Measurements from ENCODE around the gene NFATC2. TPM values are rescaled to one million over a fixed set of nuclear protein-coding genes. Genes with fewer than 3 reads are reported as not detected.

The NFATC2 gene
- total and polyA plus RNA-seq, 8 donors = 1.5 to 8.3 (median 4.3) TPM

DNA sequence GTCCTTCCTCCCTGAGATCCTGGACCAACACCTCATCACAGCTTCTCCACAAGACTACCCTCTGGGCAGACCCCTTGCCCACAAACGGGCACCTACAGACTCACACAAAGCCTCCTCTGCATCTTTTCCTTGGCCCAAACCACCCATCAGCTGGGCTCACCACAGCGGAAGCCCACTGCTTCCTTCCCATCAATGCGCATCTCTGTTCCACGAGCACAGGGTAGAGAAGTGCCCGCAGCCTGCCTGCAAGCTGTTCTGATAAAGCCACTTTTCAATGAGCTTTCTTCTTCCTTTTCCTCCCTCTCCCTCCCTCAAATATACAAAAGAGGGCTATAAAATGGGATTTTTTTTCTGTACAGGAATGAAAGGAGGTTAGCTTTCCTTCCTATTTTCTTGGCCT, 111.2 kb downstream of the NFATC2 start:
- Histone ChIP-seq H3K36me3 (no peaks in the 10 kb centered on the region), H3K9me3 (no peaks in the 10 kb centered on the region), H3K27ac (no peak overlapping the region), H3K4me1 (no peaks in the 10 kb centered on the region), H3K4me3 (no peak overlapping the region), H3K27me3 (no peaks in the 10 kb centered on the region)
- TF ChIP-seq, protein P1, sequence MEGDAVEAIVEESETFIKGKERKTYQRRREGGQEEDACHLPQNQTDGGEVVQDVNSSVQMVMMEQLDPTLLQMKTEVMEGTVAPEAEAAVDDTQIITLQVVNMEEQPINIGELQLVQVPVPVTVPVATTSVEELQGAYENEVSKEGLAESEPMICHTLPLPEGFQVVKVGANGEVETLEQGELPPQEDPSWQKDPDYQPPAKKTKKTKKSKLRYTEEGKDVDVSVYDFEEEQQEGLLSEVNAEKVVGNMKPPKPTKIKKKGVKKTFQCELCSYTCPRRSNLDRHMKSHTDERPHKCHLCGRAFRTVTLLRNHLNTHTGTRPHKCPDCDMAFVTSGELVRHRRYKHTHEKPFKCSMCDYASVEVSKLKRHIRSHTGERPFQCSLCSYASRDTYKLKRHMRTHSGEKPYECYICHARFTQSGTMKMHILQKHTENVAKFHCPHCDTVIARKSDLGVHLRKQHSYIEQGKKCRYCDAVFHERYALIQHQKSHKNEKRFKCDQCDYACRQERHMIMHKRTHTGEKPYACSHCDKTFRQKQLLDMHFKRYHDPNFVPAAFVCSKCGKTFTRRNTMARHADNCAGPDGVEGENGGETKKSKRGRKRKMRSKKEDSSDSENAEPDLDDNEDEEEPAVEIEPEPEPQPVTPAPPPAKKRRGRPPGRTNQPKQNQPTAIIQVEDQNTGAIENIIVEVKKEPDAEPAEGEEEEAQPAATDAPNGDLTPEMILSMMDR (IDR thresholded peaks at IDR 0.05) = no peak
- intact Hi-C loops (cut with DNase I) = no loop called here
- 78 to 82% methylated on average over 5 of the region's 5 CpGs for WGBS, 2 donors
- DNase-seq = no peak
- ATAC-seq = no peak
- no peak for FAIRE-seq

DNA sequence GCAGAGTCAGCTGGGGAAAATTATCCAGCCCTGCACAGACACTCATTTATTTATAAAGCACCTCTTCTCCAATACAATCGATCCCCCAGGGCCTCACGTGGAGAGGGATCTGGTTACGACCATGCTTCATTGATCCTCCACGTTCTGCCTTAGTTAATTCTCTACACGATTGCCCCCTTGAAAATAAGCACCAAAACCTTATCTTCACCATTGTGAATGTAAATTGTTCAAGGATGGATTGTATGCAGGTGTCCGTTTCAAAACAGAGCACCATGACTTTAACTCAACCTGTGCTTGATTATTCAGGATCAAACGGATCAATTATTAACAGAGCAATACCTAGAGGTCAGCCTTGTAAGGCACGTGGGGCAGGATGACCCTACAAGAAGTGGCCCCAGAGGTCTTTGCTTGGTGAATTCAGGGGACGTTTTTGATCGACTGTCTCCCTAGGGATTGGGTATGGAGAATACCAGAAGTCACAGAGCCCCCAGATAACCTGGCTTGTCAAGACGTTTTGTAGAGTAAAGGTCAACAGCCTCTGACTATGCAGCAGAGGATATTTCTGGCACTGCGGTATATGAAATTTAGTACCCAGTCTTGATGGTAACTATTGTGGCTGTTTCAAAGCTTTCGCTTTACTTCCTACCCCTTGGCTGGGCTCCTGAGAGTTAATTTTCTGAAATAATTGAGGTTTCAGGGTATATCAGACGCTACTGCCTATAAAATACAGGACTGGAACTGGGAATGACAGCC, 112.1 kb downstream of the NFATC2 start:
- Histone ChIP-seq H3K36me3 (no peaks in the 10 kb centered on the region), H3K9me3 (no peaks in the 10 kb centered on the region), H3K4me1 (no peaks in the 10 kb centered on the region), H3K4me3 (no peak overlapping the region), H3K27ac (no peak overlapping the region), H3K27me3 (no peaks in the 10 kb centered on the region)
- ATAC-seq (peak in 1 of 4 donors; percentile 64), DNase-seq (no peak), FAIRE-seq (no peak)
- intact Hi-C loops (cut with DNase I) = no loop called here
- WGBS, 2 donors = 44 to 51% methylated on average over 14 of the region's 14 CpGs
- TF ChIP-seq, protein P1 (IDR thresholded peaks at IDR 0.05) = no peak

DNA sequence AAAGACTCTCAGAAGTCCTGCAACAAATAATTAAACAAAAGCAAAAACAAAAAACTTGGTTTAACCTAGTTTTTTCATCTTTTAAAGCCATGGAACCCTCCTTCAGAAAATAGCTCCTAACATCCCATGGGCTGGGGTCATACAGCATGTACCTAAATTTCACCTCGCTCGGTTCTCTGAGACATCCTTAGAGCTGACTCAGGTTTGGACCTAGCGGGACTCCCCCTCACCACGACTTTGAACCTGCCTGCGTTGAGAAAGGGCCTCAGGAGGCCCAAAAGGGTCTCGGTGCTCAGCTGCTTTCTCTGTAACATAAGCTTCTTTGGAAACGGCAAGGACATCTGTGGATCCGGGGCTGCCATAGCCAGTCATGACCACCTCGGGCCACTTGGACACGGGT, 112.8 kb downstream of the NFATC2 start:
- TF ChIP-seq, protein P1 (IDR thresholded peaks at IDR 0.05) = no peak
- WGBS, 2 donors = 85 to 89% methylated on average over 10 of the region's 10 CpGs
- ATAC-seq = no peak
- H3K27ac ChIP-seq = no peak overlapping the region
- H3K9me3 ChIP-seq = no peaks in the 10 kb centered on the region
- intact Hi-C loops (cut with DNase I) = no loop called here
- H3K4me3 ChIP-seq = no peak overlapping the region
- H3K36me3 ChIP-seq = no peaks in the 10 kb centered on the region
- no peaks in the 10 kb centered on the region for H3K27me3 ChIP-seq
- no peaks in the 10 kb centered on the region for H3K4me1 ChIP-seq
- FAIRE-seq = no peak
- DNase-seq = no peak

DNA sequence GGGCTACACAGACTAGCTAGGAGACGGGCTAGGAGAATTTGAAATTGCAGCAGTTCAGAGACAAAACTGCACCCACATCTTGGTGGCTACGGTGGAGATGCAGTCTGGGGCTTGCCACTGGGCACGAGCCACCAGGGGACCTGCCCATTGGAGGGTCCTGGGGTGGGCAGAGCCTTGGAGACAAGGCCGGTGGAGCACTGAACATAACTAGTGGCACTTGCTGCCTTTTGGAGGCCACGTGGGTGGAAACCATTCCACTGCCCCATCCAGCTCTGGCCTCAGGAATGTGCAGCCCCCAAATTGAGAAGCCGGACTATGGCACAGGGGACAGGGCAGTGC, 113.4 kb downstream of the NFATC2 start:
- Histone ChIP-seq H3K4me3 (no peak overlapping the region), H3K27ac (no peak overlapping the region), H3K36me3 (no peaks in the 10 kb centered on the region), H3K27me3 (no peaks in the 10 kb centered on the region), H3K9me3 (no peaks in the 10 kb centered on the region), H3K4me1 (no peaks in the 10 kb centered on the region)
- WGBS, 2 donors = 96 to 100% methylated on average over 6 of the region's 6 CpGs
- ATAC-seq (no peak), FAIRE-seq (no peak), DNase-seq (no peak)
- intact Hi-C loops (cut with DNase I) = no loop called here
- TF ChIP-seq, protein P1 (IDR thresholded peaks at IDR 0.05) = no peak

DNA sequence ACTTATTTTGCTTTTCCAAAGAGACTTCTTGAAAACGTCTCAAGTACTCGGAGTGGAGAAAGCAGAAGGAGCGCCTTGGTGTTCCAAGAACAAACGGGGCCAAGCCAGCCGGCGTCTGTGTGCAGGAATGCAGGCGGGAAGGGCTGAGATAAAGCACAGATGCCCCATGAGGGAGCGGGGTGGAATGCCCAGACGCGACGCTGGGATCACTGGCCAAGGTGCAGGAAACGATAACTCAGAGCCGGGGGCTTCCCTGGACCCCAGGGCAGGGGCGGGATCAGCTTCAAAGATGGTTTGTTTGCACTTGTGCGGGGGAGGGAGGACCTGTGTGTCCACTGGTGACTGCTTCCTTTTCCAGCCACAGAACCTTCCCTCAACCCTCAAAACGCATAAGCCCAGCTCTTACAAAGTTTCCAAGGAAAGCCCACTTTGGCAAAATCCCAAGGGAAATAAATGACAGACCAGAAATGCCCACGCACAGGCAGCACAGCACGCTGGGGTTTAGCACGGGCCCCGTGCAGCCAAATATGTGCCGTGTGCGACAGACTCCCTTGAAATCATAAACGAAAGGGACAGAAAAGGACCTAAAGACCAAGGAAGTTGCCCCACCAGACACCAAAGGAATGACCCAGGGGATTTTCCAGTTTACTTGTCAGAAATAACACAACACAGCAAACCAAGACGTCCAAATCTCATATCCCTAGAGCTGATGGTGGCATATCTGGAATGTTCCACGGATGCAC, 113.9 kb downstream of the NFATC2 start:
- no peaks in the 10 kb centered on the region for H3K9me3 ChIP-seq
- no peaks in the 10 kb centered on the region for H3K36me3 ChIP-seq
- H3K27ac ChIP-seq = no peak overlapping the region
- TF ChIP-seq, protein P1 (IDR thresholded peaks at IDR 0.05) = no peak
- 37 to 42% methylated on average over 25 of the region's 25 CpGs for WGBS, 2 donors
- H3K4me1 ChIP-seq = no peaks in the 10 kb centered on the region
- intact Hi-C loops (cut with DNase I) = no loop called here
- ATAC-seq (peak; percentile 70 to 88 (median 80)), DNase-seq (peak; percentile 33 to 79 (median 48)), FAIRE-seq (no peak)
- no peaks in the 10 kb centered on the region for H3K27me3 ChIP-seq
- H3K4me3 ChIP-seq = peak overlapping the region in 1 of 4 donors; percentile 11

Measured in pancreas (tissue), 10 donors.